T-helper 2 cell treated with Interferon-gamma antibody and Interleukin-4, amounts not matched to agents 5 μg/mL and 100 μg/mL, for 36 hours (primary cell): ENCODE measurements around the gene RLF.
"Not testable (repeated sequence)": the region's sequence is repeated elsewhere in the genome, so short reads cannot be mapped to it uniquely, and the experiment has no call there.

ENCODE experiments used
- DNase-seq: peaks from one replicate; pipeline ENCODE4 v3.0.0; 2021; ENCODE audit warnings: low spot score
- H3K27ac Mint-ChIP-seq: one replicate; pipeline ENCODE4 v1.8.0; 2021; ENCODE audit warnings: mild to moderate bottlenecking, mixed read lengths
- H3K27me3 Mint-ChIP-seq: one replicate; pipeline ENCODE4 v1.8.0; 2021; ENCODE audit warnings: low read depth, mixed read lengths
- H3K36me3 Mint-ChIP-seq: one replicate; pipeline ENCODE4 v1.8.0; 2021; ENCODE audit warnings: low read depth, mixed read lengths
- H3K4me1 Mint-ChIP-seq: one replicate; pipeline ENCODE4 v1.8.0; 2021; ENCODE audit warnings: low read depth, mixed read lengths
- H3K4me3 Mint-ChIP-seq: one replicate; pipeline ENCODE4 v1.8.0; 2022; ENCODE audit warnings: mild to moderate bottlenecking, moderate library complexity, mixed read lengths
- H3K9me3 Mint-ChIP-seq: one replicate; pipeline ENCODE4 v1.8.0; 2021; ENCODE audit warnings: mixed read lengths

Gene RLF

DNA sequence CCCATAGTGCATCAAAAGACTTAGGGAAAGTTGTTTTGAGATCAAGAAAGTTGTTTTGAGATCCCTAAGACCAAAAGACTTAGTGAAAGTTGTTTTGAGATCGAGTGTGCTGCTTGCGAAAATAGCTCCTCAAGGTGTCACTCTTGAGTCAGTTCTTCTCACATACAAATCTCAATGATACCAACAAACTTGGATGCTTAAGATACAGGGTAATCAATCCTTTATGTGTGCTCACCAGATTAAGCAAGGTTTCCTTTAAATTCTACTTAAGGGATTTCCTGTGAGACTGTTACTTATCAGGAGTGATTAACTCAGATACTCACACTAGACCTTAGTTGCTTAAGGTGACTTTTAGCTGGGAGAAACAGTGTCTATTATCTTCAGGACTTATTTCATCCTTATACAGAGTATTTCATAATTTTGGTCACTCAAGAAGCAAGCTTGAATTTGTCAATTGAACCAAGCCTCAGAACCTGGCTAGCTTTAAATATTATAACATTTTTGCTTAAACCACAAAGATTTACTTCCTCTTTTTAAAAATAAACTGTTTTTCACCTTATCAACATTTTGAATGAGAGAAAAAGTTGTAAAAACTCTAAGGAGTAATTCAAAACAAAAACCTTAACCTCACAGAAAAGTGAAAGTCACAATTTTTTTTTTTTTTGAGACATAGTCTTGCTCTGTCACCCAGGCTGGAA, 8.0 kb upstream of the RLF start:
- Mint-ChIP-seq H3K36me3 (no peaks in the 10 kb centered on the region), H3K4me1 (peaks cover 5% of the 10 kb centered on the region), H3K4me3 (no peak overlapping the region), H3K27ac (no peak overlapping the region), H3K9me3 (no peaks in the 10 kb centered on the region), H3K27me3 (peaks cover 5% of the 10 kb centered on the region)
- DNase-seq: peak; percentile 17

DNA sequence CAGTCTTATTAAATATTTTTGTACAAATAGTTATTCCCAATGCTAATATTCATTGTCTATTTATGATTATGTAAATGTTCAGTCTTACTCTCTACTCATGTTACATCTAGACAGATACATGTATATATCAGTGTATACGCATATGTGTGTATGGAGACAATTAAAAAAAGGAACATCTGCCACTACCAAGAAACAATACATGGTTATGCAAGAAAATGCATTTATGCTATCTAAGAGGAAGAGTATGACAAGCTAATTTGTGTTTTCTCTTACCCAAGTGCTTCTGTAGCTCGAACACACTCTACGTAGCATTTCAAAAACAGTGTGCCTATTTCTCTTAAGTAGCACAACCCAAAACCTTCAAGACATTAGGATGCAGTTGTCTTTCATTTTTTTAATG, 6.1 kb upstream of the RLF start:
- H3K9me3 Mint-ChIP-seq: no peaks in the 10 kb centered on the region
- no peak overlapping the region for H3K4me3 Mint-ChIP-seq
- DNase-seq: no peak
- no peaks in the 10 kb centered on the region for H3K27me3 Mint-ChIP-seq
- H3K4me1 Mint-ChIP-seq: peaks cover 5% of the 10 kb centered on the region
- H3K27ac Mint-ChIP-seq: no peak overlapping the region
- no peaks in the 10 kb centered on the region for H3K36me3 Mint-ChIP-seq

DNA sequence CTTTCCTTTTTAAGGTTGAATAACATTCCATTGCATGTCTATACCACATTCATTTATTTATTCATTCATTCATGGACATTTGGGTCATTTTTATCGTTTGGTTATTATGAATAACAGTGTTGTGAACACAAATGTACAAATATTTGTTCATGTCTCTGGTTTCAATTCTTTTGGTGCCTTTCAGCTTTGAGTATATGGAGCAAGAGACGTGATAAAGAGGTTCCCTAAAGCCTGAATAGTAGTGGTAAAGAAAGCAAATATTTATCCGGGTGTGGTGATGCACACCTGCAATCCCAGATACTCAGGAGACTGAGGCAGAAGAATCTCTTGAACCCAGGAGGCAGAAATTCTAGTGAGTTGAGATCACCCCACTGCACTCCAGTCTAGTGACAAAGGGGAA, 5.3 kb upstream of the RLF start:
- no peak for DNase-seq
- H3K27me3 Mint-ChIP-seq: no peaks in the 10 kb centered on the region
- no peak overlapping the region for H3K27ac Mint-ChIP-seq
- no peak overlapping the region for H3K4me3 Mint-ChIP-seq
- H3K9me3 Mint-ChIP-seq: no peaks in the 10 kb centered on the region
- H3K36me3 Mint-ChIP-seq: no peaks in the 10 kb centered on the region
- H3K4me1 Mint-ChIP-seq: peaks cover 7% of the 10 kb centered on the region

DNA sequence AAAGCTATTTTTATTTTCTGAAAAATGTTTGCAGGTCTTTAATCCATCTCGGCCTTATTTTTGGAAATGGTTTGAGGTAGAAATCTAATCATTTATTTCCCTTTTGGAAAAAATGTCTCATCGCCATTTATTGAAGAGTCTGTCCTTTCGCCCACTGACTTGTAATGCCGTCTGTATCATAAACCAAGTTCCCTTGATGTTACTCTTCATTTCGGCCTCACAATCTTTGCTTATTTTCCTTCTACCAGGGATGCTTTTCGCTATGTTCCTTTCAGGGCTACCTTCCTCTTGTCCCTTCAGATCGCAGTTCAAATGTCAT, 422 bp upstream of the RLF start:
- no peak overlapping the region for H3K27ac Mint-ChIP-seq
- peaks cover 27% of the 10 kb centered on the region for H3K4me1 Mint-ChIP-seq
- H3K9me3 Mint-ChIP-seq: no peaks in the 10 kb centered on the region
- peaks cover 10% of the 10 kb centered on the region for H3K36me3 Mint-ChIP-seq
- no peak for DNase-seq
- H3K27me3 Mint-ChIP-seq: no peaks in the 10 kb centered on the region
- no peak overlapping the region for H3K4me3 Mint-ChIP-seq

DNA sequence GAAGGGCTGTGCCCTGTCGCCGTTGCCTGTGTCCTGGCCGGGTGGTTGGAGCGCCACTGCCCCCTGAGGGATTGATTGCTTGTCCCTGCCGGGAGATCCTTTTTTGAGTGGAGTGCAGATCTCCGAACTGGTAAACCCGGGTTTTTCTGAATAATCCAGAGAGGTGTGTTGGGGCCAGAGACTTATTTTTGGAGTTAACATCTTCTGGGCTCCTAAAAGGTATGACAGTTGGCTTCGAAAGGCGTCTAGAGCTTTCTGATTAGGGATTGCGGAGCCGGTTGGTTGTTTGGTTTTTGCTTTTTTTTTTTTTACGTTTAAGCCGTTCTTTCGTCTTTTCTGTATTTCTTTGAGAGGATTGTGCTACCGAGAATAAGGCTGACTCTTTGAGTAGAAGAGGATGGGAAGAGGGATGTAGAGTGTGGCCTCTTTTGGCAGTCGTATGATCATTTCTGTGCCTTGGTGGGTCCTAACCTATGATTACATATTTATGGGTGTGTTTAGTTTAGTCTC, 756 bp downstream of the RLF start:
- no peak for DNase-seq
- H3K27ac Mint-ChIP-seq: no peak overlapping the region
- peaks cover 13% of the 10 kb centered on the region for H3K36me3 Mint-ChIP-seq
- H3K9me3 Mint-ChIP-seq: no peaks in the 10 kb centered on the region
- H3K27me3 Mint-ChIP-seq: no peaks in the 10 kb centered on the region
- no peak overlapping the region for H3K4me3 Mint-ChIP-seq
- H3K4me1 Mint-ChIP-seq: peaks cover 31% of the 10 kb centered on the region

DNA sequence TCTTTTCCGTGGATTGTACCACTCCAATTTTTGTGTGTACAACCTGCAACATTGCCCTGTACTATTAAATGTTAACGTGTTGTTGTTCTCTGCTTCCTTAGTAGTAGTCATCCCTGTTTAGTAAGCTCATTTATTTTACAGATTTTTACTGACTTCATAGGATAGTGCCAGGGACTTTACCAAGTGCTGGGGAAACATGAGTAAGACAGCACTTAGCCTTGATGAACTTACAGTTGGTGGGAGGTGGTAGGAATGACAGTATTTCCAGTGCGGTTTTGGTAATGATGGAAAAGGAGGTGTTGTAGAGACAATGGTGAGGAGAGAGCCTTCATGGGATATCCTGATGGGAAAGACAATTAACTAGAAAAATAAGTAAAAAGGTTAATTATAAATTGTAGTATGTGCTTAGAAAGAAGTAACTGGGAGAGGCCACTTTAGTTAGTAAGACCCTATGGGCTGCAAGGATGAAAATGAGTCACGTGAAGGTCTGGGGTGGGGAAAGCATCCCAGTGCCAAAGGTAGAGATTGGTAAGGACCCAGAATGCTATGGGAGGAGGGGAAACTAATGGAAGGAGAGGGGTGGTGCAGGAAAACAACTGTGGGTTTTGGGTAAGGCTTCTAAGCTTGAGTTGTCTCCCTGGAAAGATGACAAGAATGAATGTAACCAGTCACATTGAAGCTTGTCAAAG, 1.7 kb downstream of the RLF start:
- Mint-ChIP-seq H3K27ac (no peak overlapping the region), H3K4me3 (no peak overlapping the region), H3K4me1 (peaks cover 37% of the 10 kb centered on the region), H3K9me3 (no peaks in the 10 kb centered on the region), H3K27me3 (no peaks in the 10 kb centered on the region), H3K36me3 (peaks cover 20% of the 10 kb centered on the region)
- peak; percentile 27 for DNase-seq

DNA sequence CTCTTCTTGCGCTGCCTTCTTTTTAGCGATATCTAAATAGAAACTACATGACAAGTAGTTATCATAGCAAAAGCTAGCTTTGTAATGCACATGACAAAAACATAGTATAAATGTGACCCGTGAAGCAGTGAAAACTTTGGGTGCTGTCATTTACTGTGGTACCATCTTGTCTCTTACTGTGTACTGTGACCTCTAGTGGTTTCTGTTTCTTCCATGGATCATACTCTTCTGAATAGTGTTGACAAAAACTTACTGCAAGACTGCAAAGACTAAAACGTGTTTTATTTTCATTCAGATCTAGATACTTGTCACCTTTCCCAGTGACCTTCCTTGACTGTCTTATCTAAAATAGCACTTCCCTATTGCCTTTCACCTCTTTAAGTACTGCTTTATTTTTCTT, 6.1 kb downstream of the RLF start:
- Mint-ChIP-seq H3K9me3 (no peaks in the 10 kb centered on the region), H3K27me3 (no peaks in the 10 kb centered on the region), H3K4me1 (peaks cover 38% of the 10 kb centered on the region), H3K27ac (no peak overlapping the region), H3K36me3 (peaks cover 19% of the 10 kb centered on the region), H3K4me3 (no peak overlapping the region)
- no peak for DNase-seq

DNA sequence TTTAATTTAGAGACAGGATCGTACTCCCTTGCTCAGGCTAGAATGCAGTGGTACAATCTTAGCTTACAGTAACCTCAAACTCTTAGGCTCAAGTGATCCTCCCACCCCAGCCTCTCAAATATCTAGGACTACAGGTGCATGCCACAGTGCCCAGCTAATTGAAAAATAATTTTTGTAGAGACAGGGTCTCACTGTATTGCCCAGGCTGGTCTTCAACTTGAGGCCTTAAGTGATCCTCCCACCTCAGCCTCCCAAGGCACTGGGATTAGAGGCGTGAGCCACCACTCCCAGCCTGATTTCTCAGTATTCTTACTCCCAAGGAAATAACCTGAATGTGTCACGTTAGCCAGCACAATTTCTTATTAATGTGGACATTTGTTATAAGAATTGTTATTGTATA, 9.8 kb downstream of the RLF start:
- H3K9me3 Mint-ChIP-seq: no peaks in the 10 kb centered on the region
- DNase-seq: no peak
- no peak overlapping the region for H3K27ac Mint-ChIP-seq
- no peaks in the 10 kb centered on the region for H3K27me3 Mint-ChIP-seq
- H3K4me1 Mint-ChIP-seq: peaks cover 18% of the 10 kb centered on the region
- no peak overlapping the region for H3K4me3 Mint-ChIP-seq
- peaks cover 10% of the 10 kb centered on the region for H3K36me3 Mint-ChIP-seq

DNA sequence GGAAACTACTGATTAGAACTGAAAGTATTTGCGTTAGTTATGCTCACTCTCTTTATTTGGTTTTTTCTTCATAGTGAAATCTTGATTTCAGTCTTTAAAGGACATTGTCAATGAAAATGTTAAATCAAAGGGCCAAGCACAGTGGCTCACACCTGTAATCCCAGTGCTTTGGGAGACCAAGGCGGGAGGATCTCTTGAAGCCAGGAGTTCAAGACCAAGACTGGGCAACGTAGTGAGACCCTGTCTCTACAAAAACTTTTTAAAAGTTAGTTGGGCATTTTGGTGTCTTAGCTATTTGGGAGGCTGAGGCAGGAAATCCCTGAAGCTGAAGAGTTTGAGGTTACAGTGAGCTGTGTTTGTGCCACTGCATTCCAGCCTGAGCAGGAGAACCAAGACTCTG, 13.6 kb downstream of the RLF start:
- no peaks in the 10 kb centered on the region for H3K9me3 Mint-ChIP-seq
- no peak overlapping the region for H3K27ac Mint-ChIP-seq
- no peak overlapping the region for H3K4me3 Mint-ChIP-seq
- H3K4me1 Mint-ChIP-seq: peaks cover 29% of the 10 kb centered on the region
- H3K27me3 Mint-ChIP-seq: no peaks in the 10 kb centered on the region
- H3K36me3 Mint-ChIP-seq: peaks cover 17% of the 10 kb centered on the region
- DNase-seq: no peak

DNA sequence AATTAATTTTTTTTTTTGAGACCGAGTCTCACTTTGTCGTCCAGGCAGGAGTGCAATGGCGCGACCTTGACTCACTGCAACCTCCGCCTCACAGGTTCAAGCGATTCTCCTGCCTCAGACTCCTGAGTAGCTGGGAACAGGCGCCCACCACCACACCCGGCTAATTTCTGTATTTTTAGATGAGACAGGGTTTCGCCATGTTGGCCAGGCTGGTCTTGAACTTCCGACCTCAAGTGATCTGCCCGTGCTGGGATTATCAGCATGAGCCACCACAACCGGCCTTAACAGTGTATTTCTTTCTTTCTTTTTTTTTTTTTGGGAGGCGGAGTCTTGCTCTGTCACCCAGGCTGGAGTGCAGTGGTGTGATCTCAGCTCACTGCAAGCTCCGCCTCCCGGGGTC, 15.8 kb downstream of the RLF start:
- H3K4me3 Mint-ChIP-seq, H3K27me3 Mint-ChIP-seq, H3K9me3 Mint-ChIP-seq, DNase-seq, H3K27ac Mint-ChIP-seq: not testable (repeated sequence)
- Mint-ChIP-seq H3K36me3 (peaks cover 26% of the 10 kb centered on the region), H3K4me1 (peaks cover 34% of the 10 kb centered on the region)

DNA sequence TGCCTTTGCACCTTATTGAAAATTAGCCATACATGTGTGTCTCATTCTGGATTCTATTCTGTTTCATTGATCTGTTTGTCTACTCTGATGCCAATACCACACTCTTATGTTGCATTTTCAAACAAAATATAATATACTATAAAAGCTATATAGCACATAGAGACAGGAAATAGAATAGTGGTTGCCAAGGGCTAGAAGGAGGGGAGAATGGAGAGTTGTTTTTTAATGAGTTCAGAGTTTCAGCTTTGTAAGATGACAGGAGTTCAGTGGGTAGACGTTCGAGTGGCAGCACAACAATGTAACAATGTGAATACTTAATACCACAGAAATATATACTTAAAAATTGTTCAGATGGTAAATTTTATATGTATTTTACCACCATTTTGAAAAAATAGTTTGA, 17.0 kb downstream of the RLF start:
- H3K4me1 Mint-ChIP-seq: peaks cover 44% of the 10 kb centered on the region
- H3K9me3 Mint-ChIP-seq: no peaks in the 10 kb centered on the region
- H3K27me3 Mint-ChIP-seq: no peaks in the 10 kb centered on the region
- no peak for DNase-seq
- H3K36me3 Mint-ChIP-seq: peaks cover 26% of the 10 kb centered on the region
- H3K27ac Mint-ChIP-seq: peak overlapping the region; percentile 24
- no peak overlapping the region for H3K4me3 Mint-ChIP-seq

DNA sequence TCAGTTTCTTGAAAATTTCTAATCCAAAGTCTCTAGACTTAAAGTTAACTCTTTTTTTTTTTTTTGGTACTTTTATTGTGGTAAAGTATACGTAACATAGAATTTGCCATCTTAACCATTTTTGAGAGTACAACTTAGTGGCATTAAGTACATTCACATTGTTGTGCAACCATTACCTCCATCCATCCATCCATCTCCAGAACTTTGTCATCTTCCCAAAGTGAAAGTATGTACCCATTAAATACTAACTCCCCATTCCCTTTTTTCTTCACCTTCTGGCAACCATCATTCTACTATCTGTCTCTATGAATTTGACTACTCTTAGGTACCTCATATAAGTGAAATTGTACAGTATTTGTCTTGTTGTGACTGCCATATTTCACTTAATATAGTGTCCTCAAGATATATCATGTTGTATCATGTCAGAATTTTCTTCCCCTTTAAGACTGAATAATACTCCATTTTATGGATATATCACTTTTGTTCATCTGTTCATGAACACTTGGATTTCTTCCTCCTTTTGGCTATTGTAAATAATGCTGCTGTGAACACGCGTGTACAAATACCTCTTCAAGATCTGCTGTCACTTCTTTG, 18.4 kb downstream of the RLF start:
- Mint-ChIP-seq H3K9me3 (no peaks in the 10 kb centered on the region), H3K27ac (peak overlapping the region; percentile 28), H3K4me3 (no peak overlapping the region), H3K36me3 (peaks cover 28% of the 10 kb centered on the region), H3K4me1 (peaks cover 54% of the 10 kb centered on the region), H3K27me3 (no peaks in the 10 kb centered on the region)
- no peak for DNase-seq

DNA sequence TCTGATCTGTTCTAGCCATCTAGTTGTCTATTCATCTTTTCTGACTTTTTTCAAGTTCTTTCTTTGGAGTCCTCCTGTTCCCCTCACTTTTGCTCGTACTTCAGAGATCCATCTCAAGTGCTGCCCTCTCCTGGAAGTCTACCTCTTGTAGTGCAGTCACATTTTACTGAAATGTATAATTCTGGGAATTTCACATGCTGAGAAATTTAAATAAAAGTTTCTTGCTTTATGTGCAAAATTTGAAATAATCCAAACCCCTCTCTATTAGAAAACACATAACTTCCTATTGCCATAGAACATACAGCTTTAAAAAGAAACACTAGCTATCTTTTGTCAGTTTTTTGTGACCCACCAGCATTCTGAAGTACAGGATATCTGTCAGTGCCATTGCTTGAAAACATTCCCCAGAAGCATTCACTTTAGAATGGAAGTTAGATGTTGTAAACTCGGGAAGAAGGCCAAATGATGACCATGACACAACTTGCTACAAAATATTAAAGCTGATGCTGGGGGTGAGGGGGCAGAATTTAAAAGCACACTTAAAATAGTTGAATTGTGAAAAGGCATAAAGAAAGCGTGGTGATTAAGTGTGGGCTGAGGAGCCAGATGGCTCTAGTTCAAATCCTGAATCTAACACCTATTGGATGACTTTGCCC, 22.0 kb downstream of the RLF start:
- no peak for DNase-seq
- no peak overlapping the region for H3K27ac Mint-ChIP-seq
- peaks cover 60% of the 10 kb centered on the region for H3K4me1 Mint-ChIP-seq
- no peaks in the 10 kb centered on the region for H3K27me3 Mint-ChIP-seq
- H3K36me3 Mint-ChIP-seq: peaks cover 21% of the 10 kb centered on the region
- no peaks in the 10 kb centered on the region for H3K9me3 Mint-ChIP-seq
- no peak overlapping the region for H3K4me3 Mint-ChIP-seq

DNA sequence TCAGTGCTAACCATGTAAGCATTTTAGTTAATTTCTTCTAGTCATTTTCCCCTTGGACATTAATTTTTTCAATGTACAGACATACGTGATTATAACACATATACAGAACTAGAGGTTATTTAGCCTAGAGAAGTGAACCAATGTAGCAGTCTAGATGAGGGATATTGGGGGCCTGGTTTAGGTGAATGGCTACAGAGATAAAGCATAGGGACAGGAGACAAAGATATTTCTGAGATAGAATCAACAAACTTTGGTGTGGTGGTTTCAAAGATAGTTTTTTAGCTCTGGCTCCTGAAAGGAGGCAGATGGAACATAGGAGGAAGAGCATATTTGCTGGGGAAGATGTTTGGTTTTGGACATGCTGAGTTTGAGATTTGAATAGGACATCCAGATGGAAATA, 23.0 kb downstream of the RLF start:
- H3K36me3 Mint-ChIP-seq: peaks cover 27% of the 10 kb centered on the region
- H3K9me3 Mint-ChIP-seq: no peaks in the 10 kb centered on the region
- peaks cover 64% of the 10 kb centered on the region for H3K4me1 Mint-ChIP-seq
- H3K4me3 Mint-ChIP-seq: no peak overlapping the region
- H3K27ac Mint-ChIP-seq: no peak overlapping the region
- DNase-seq: no peak
- H3K27me3 Mint-ChIP-seq: no peaks in the 10 kb centered on the region
